Measurements from ENCODE around the gene ABR. TPM values are rescaled to one million over a fixed set of nuclear protein-coding genes. Genes with fewer than 3 reads are reported as not detected.

ABR gene
- total and polyA plus RNA-seq, 2 of the 8 experiments (the other 6 are each of a cell fraction or from before 2014, with no cell fraction given) = 44.8 to 47.2 TPM

DNA sequence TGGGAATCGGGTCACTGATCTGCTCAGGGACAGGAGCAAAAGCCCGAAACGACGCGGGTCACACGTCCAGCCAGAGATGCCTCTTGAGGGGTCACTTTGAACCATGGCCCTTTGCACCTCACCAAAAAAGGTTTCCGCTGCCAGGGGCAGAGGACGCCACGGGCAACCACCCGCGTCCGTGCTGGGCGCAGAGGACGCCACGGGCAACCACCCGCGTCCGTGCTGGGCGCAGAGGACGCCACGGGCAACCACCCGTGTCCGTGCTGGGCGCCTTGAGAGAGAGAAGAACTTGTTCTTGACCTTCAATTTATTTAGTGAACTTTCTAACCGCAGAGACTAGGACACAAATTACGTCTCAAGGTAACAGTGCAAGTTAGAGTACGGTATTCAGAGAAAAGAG is 147.4 kb downstream of the ABR start (continued):
- no peak for TF ChIP-seq KDM5A (IDR thresholded peaks at IDR 0.05; ENCODE audit: low read length)
- no peak for TF ChIP-seq CREB1 (IDR thresholded peaks at IDR 0.05)
- no peak for TF ChIP-seq SAP30 (IDR thresholded peaks at IDR 0.05; ENCODE audit: insufficient read depth, insufficient replicate concordance, low read length)
